Keratinocyte (primary cell): ENCODE data around the gene SLC25A11.

Experiments
- CTCF ChIP-seq, 3 experiments: IDR thresholded peaks in 1 of 3; conservative IDR thresholded peaks in 1 of 3; optimal IDR thresholded peaks in 1 of 3; 2 replicates in 2 of 3; 3 replicates in 1 of 3; pipeline versions ENCODE3 to v1.5.1; 2011; ENCODE audit warnings: low read length in 3 of 3, mild to moderate bottlenecking in 3 of 3, moderate library complexity in 2 of 3, control low read depth in 1 of 3, inconsistent platforms in 1 of 3; ENCODE audit not compliant: insufficient read depth in 2 of 3; ENCODE audit errors: extremely low read depth in 1 of 3
- EZH2 ChIP-seq: IDR thresholded peaks from one replicate; pipeline ENCODE4 v1.6.1; 2012; ENCODE audit warnings: inconsistent platforms, mild to moderate bottlenecking, low read length, moderate library complexity

GRCh38 chr17:4903051-4903818 is 36.6 kb downstream of the SLC25A11 start, which contains the start of gene CHRNE:
- TF ChIP-seq CTCF (optimal IDR thresholded peaks at IDR 0.05 in 1 of 3, IDR thresholded peaks at IDR 0.05 in 1 of 3, conservative IDR thresholded peaks at IDR 0.05 in 1 of 3; ENCODE audit: extremely low read depth in 1 of 3, insufficient read depth in 2 of 3, low read length in 3 of 3) (peak; percentile 79 to 92 (median 87)), EZH2 (no peak)
